Activated CD4-positive, alpha-beta T cell treated with anti-CD3 and anti-CD28 coated beads, Interleukin-2, amount 50 U/mL, for 16 hours (primary cell): ENCODE data around the gene PGK1.
A peak's percentile ranks its signal among the peaks of the same experiment; 100 is the strongest.
"Not testable (repeated sequence)": the region's sequence is repeated elsewhere in the genome, so short reads cannot be mapped to it uniquely, and the experiment has no call there.

ENCODE experiments used
- DNase-seq: peaks from one replicate; pipeline ENCODE4 v3.0.0-alpha.2; 2020

The PGK1 gene

DNA sequence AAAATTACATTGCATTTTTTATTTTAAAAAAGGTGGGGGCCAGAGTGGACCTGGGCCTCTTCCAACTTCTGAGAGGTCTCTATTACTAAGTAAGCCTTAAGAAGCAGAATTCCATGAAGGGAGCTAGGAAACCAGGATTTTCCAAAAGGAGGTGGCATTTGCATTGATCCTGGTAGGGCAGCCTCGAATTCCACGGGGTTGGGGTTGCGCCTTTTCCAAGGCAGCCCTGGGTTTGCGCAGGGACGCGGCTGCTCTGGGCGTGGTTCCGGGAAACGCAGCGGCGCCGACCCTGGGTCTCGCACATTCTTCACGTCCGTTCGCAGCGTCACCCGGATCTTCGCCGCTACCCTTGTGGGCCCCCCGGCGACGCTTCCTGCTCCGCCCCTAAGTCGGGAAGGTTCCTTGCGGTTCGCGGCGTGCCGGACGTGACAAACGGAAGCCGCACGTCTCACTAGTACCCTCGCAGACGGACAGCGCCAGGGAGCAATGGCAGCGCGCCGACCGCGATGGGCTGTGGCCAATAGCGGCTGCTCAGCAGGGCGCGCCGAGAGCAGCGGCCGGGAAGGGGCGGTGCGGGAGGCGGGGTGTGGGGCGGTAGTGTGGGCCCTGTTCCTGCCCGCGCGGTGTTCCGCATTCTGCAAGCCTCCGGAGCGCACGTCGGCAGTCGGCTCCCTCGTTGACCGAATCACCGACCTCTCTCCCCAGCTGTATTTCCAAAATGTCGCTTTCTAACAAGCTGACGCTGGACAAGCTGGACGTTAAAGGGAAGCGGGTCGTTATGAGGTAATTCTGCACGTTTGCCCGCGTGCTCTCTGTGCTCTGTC lies at the start of gene PGK1:
PGK1 (plus strand) TSS at position 626 of the 824 bp plus-strand sequence; CDS start at position 719, 93 bp downstream.
- peak; percentile 96 for DNase-seq

DNA sequence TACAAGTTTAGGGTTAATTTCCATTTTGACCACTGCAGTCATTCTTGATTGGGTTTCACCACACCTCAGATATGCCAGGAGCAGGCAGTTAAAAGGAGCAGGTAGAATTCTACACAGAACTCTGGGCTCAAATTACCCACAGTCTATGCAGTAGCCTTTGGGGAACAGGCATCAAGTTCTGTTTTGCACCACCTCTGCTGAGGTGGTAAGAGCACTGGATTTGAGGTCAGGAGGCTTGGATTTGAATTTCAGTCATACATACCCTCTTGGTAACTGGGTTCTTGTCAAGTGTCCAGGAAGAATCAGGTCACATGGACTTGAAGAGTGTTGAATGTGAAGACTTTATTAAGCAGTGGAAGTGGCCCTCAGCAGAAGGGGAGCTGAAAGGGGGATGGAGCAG lies 40.4 kb upstream of the PGK1 start:
- DNase-seq = no peak

DNA sequence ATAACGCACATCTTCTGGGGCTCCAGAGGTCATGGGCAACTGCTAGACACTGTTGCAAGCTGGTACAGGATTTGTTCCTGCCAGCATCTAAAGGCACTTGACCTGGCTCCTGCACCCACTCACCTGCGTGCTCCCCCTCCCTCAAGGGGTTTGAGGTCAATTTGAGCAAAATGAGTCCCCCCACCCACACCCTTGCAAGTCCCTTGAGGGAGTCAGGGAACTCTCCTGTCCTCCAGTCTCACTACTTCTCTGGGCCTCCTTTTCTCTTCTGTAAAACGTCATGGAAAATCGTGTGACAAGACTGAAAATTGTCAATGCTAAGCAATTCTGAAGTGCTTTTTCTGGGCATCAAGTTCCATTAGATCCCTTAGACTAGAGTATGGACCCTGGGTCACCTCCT lies 39.9 kb upstream of the PGK1 start:
- DNase-seq = no peak

DNA sequence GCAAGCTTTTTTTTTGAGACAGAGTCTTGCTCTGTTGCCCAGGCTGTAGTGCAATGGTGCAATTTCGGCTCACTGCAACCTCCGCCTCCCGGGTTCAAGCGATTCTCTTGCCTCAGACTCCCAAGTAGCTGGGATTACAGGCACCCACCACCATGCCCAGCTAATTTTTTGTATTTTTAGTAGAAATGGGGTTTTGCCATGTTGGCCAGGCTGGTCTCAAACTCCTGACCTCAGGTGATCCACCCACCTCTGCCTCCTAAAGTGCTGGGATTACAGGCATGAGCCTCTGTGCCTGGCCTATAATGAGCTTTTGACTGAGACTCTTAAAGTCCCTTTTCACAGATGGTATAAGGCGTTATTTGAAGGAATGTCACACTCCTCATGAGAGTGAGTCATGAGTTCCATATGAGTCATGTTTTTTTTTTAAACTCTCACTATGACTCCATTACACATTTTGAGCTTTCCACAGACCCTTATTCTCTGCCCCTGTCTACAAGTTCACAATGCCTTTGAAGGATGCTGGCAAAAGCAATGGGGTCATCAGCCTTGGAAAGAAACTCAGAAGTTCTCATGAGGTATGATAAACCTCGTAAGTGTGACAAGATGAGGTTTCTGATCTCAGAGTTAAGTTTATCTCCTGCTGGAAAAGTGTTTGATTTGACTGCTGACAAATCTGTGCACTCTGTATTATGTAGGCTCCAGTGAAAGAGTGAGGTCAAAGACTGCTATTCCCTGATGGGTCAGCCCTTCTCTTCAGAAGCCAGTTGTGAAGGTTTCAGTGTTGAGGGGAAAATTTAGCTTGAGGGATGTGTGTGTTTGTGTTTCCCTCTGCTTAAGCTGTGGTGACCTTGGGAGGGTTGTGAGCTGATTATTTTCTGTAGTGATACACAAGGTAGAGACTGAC lies 39.1 kb upstream of the PGK1 start:
- peak; percentile 81 for DNase-seq

- no peak for DNase-seq
Measured at GRCh38 chrX:78066110-78066509, 37.9 kb upstream of the PGK1 start.

GRCh38 chrX:78071331-78071730 lies 32.7 kb upstream of the PGK1 start:
- DNase-seq = no peak

DNA sequence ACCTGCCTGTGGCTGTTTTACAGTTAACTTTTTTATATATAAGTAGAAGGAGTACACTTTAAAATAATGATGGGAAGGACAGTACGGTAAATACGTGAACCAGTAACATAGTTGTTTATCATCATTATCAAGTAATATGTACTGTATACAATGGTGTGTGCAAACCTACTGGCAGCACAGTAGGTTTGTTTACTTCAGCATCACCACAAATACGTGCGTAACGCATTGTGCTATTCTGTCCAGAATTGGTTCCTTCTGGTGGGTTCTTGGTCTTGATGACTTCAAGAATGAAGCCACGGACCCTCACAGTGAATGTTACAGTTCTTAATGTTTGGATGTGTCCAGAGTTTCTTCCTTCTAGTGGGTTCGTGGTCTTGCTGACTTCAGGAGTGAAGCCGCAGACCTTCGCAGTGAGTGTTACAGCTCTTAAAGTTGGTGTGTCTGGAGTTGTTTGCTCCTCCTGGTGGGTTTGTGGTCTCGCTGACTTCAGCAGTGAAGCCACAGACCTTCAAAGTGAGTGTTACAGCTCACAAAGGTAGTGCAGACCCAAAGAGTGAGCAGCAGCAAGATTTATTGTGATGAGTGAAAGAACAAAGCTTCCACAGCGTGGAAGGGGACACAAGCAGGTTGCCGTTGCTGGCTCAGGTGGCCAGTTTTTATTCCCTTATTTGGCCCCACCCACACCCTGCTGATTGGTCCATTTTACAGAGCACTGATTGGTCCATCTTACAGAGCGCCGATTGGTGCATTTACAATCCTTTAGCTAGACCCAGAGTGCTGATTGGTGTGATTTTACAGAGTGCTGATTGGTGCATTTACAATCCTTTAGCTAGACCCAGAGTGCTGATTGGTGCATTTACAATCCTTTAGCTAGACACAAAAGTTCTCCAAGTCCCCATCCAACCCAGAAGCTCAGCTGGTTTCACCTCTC lies 30.6 kb upstream of the PGK1 start:
- DNase-seq = peak; percentile 23

- DNase-seq = no peak
Measured at GRCh38 chrX:78074088-78074487, 30.0 kb upstream of the PGK1 start.

DNA sequence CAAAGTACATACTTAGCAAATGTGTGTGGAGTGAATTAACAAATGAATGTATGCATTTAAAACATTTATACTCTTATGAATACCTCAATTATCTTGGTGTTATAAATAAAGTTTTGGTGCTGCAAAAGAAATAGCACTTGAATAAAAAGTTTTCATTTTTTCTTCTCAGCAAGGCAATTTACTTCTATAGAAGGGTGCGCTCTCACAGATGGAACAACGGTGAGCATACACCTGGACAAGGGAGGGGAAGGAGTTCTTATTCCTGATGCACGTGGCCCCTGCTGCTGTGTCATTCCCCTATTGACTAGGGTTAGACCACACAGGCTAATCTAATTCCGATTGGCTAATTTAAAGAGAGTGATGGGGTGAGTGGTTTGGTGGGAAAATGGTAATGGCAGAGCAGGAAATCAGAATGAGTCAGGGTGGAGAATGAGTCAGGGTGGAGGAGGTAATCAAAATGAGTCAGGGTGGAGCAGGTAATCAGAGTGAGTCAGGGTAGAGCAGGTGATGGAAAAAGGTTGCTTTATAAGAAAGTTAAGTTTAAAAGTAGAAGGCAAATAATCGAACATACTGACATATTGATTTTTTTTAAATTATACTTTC lies 28.2 kb upstream of the PGK1 start:
- peak; percentile 74 for DNase-seq

- not testable (repeated sequence) for DNase-seq
Measured at GRCh38 chrX:78081413-78081812, 22.6 kb upstream of the PGK1 start.

DNA sequence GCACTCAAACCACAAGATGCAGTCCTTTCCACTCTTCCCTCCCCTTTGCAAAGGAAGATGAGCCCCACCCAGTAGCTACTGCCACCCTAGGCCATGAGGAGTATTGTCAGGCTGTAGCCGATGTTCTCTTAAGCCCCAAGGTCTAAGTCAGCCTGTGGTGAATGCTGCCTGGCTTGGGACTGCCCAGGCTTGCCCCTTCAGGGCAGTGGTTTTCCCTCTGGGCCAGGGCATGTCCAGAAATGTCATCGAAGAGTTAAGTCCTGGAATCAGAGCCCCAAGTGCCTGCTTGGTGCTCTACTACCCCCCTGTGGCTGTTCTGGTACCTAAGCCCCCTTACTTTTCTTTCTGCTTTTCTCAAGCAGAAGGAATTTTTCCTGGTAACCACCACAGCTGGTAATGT lies 11.8 kb upstream of the PGK1 start:
- DNase-seq = peak; percentile 18

- DNase-seq = no peak
Measured at GRCh38 chrX:78098108-78098507, 5.9 kb upstream of the PGK1 start.

DNA sequence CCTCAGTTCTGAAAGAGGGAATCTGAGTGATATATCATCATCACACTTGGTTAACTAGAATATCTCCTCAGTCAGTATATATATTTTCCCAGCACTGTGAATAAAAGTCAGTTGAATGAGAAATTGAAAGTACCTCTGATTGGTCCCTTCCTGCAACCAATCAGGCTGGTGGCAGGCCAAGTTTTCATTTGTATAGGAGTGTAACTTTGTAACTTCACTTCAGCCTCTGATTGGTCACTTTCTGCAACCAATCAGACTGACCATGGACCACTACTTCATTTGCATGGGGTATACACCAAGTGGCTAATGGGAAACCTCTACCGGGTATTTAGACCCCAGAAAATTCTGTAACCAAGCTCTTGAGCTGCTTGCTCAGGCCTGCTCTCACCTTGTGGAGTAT lies 2.0 kb upstream of the PGK1 start:
- DNase-seq = no peak

GRCh38 chrX:78103001-78103622 lies 936 bp upstream of the PGK1 start:
- no peak for DNase-seq

GRCh38 chrX:78104447-78105176 lies 564 bp downstream of the PGK1 start:
- DNase-seq = peak; percentile 53

DNA sequence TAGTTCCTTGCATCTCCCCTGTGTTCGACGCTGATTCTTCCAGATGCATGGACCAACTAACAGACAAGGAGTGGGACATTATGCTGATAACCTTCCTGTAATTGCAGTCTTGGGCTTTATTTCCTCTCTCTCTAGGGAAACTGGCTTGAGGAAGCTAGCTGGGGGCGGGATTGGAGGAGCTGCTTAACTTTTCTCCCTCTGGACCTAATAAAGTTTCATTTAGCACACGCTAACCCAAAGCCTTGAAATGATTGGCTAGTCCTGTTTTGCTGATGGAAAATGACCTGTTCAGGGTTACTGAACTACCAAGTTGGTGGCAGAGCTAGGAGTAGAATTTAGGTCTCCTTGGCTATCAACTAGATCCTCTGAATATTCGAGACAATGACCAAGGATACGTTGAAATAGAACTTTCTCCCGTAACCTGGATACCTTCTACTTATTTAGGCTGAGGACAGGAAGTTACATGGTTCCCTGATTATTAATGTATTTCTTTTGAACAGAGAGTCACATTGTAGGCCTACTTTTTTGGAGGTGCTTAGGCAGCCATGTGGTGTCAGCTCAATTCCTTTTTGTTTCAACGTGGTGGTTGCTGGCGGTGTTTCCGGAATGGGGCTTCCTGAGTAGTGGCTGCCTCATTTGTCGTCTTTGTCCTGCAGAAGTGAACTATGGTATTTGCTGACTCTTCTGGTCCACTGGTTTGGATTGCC lies 2.0 kb downstream of the PGK1 start:
- peak; percentile 40 for DNase-seq

GRCh38 chrX:78106651-78106986 lies 2.6 kb downstream of the PGK1 start:
- DNase-seq = no peak

- no peak for DNase-seq
Measured at GRCh38 chrX:78109458-78109857, 5.4 kb downstream of the PGK1 start.

DNA sequence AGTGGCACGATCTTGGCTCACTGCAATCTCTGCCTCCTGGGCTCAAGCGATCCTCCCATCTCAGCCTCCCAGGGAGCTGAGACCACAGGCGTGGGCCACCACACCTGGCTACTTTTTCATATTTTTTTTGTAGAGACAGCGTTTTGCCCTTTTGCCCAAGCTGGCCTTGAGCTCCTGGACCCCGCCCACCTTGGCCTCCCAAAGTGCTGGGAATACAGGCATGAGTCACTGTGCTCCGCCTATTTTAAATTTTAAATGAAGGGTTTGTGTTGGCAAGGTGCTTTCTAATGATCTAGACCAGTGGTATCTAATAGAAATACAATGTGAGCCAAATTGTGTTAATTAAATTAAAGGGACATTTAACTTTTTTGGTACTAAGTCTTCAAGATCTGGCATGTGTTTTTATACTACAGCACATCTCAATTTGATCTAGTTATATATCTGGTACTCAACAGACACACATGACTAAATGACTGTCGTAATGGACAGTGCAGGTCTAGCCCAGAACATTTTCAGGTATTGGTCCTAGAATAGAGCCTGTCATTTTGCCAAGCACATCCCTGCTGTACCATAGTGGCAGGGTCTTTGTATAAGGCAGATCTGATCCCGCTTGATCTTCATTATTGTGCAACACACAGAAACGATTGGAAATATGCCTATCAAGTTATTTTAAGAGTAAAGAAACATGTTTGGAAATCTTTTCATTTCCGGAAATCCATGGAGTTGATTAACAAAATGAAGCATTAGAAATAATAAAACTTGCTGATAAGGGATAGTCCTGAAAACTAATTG lies 7.3 kb downstream of the PGK1 start:
- no peak for DNase-seq

- no peak for DNase-seq
Measured at GRCh38 chrX:78116365-78116764, 12.3 kb downstream of the PGK1 start.
